Left ventricle myocardium superior (tissue), 1 donor: ENCODE data around the gene TNNC1. TPM values are rescaled to one million over a fixed set of nuclear protein-coding genes. Genes with fewer than 3 reads are reported as not detected.
A peak's percentile ranks its signal among the peaks of the same experiment; 100 is the strongest.

Experiments used
- ATAC-seq: fragments of 200-7000 bp; cut with Tn5 transposase; one replicate; pipeline ENCODE4 v1.9.1; 2020; ENCODE audit warnings: mild to moderate bottlenecking, moderate library complexity
- DNase-seq: peaks from one replicate; pipeline ENCODE4 v3.0.0-alpha.2; 2020
- intact Hi-C: fragments of 100-400 bp; cut with micrococcal nuclease; formaldehyde crosslinking; loops from one replicate; pipeline ENCODE4 v1.11.0; 2022
- total RNA-seq: library from RNA; stranded (reverse); fragmentation: NEBNext Ultra II Directional; extraction: Animal tissue kit (Norgen Biotek cat#: 25700); gene quantifications from one replicate; pipeline ENCODE4 v1.2.1, GENCODE V29; 2021
- donor health status: DM: no; HTN: yes; CAD: no; lungs with severe emphysema.

The TNNC1 gene
- total RNA-seq, 1 donor from 2014 or later: 8,945 TPM

- intact Hi-C loops: no loop called here
- ATAC-seq: no peak
- DNase-seq: no peak
Measured at GRCh38 chr3:52487050-52487787, 33.4 kb upstream of the TNNC1 start.

DNA sequence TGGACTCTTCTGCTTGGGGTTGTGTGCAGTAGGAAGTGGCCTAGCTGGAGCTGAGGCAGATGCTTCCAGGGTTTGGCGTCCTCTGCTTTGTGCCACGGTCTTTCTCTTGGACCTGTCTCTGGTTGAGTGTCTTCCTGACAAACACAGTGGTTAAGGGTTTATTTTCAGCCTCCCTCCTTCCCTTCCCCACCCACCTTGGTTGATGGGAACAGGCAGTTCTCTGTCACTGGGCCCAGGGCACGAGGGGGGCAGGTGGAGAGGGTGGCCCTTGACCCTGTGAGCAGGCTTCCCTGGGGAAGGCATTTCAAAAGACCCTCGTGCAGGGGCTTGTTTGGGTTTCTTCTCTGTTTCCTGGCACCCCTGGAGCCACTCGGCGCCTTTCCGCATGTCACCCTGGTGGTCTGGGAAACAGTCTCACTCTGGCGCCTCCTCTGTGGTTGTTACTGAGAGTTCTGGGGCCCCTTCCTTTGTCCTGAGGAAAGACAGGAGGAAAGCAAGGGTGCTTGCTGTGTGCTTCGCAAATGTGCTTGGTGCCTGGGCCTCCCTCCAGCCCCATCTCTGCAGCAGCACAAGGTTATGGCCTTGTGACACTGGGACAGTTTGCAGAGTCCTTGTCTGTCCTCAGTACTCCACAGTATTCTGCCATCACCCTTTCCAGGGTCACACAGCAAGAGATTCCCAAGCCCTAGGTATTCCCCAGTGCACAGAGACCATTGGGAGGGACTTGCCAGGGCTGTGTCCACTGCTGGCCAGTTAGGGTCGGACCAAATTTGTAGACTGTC is 31.0 kb upstream of the TNNC1 start:
- ATAC-seq (peak; percentile 58), DNase-seq (no peak)
- intact Hi-C loops: no loop called here

GRCh38 chr3:52483577-52484381 is 29.9 kb upstream of the TNNC1 start:
- ATAC-seq (peak; percentile 53), DNase-seq (no peak)
- intact Hi-C loops: no loop called here

DNA sequence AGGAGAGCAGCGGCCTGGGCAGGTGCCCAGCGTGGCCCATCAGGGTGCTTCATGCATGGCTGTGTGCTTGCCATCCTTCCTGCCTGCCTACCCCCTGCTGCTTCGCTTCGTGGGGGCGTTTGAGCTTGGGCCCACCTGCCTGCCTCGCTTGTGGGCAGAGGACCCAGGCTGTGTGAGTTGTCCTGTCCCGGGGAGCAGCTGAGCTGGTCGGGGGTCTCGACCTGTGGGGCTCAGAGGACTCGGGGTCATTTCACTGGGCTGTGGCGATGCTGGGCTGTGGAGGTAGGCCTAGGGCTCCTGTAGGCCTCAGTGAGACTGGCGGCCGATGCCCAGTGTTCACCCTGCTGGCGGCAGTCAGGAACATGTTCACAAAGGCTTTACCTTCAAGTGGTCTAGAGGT is 29.2 kb upstream of the TNNC1 start:
- DNase-seq (no peak), ATAC-seq (no peak)
- intact Hi-C loops: no loop called here

DNA sequence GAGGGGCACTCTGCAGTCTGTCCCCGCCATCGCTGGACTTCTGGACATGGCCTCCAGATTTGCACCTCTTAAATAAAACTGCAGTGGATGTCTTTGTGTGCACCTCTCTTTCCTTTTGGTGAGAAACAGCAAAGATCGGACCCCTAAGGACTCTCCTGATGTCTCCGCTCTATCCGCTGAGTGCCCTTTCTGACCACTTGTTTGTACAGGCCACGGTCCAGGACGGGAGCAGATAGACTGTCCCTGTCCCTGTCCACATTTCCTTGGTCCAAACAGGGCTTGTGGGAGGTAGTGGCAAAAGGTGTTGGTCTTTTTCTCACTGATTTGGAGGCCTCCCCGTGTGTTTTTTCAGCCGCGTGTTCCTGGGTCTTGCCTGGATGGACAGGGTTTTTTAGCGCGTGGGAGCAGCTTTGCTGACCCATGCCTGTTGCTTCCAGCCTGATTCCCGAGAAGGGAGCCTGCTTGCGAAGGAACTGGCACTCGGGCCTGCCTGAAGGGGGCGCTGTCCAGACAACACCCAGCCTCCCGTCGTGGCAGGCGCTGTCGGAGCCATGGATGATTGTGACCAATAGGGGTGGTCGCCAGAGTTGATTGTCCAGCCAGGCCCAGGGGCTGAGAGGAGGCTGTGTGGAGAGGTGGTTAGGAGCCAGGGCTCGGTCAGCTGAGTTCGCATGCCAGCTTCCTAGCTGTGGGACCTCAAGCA is 28.1 kb upstream of the TNNC1 start:
- intact Hi-C loops: no loop called here
- DNase-seq (no peak), ATAC-seq (no peak)

DNA sequence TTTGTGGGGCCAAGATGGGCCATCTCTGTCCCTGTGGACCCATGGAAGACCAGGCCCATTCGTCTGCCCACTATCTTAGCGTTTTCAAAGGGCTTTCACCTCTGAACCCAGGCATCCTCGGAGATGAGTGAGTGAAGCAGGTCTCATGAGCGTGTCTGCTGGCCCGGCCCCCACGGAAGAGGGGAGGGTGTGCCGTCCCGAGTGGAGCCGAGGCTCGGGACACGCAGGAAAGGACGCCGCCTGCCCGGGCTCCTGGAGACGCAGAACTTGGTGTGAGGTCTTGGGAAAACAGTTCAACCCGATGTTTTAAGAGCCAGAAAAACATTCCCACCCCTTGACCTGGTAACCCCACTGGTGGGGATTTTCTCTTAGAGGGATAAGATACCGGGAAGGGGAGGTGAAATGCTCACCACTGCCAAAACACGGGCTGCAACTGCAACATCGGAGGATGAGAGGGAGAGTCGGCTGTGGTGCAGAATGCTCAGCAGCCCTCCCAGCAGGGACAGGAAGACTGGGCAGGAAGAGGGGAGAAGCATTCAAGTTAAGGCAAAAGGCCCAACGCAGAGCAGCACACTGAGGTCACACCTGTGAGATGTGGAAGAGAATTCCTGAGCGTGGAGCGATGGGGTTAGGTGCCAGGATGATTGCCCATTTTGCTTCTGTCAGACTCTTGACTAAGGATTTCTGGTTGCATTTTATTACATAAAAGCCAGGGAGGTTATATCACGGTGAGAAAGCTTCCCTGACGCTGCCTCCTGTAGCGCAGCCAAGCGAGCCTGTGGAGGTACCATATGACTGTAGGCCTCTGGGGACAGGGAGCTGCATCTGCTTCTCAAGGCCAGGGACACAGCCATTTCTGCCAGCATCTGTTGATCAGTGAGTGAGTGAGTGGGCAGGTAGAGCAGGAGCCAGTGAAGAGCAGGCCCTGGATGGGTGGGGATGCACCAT is 27.2 kb upstream of the TNNC1 start:
- no peak for ATAC-seq
- DNase-seq: no peak
- intact Hi-C loops: no loop called here

- DNase-seq (peak; percentile 34), ATAC-seq (peak; percentile 9)
- intact Hi-C loops: no loop called here
Measured at GRCh38 chr3:52479877-52480575, 26.2 kb upstream of the TNNC1 start.

DNA sequence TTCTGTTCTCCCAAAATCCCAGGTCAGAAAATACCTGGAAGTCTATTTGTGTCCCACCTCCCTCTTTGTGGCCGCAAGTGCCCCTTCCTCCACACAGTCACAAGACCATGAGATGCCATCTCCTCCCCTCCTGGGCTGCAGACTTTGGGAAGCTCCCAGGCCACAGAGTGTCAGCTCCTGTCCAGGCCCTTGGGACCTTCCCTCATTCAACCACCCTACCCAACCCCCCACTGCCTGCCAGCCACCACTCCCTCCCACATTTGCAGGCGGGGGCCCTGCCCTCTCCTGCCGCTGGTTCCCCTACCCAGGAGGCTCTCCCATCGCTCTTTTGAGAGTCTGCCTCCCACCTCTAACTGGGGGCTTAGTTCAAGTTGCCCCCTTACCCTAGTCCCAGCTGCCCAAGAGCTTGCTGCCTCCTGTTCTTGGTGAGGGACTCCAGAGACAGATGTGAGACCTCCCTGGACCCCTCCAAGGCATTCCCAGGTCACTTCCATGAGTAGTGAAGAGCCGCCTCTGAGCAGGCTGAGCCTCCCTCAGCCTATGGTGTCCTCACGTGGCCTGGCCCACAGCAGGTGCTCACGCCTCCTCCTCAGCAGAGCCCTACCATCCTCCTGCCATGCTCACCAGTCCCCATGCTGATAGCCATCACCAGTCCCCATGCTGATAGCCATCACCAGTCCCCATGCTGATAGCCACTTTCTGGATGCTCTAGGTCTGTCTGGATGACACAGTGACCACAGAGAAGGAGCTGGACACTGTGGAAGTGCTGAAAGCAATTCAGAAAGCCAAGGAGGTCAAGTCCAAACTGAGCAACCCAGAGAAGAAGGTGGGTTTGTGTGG is 25.4 kb upstream of the TNNC1 start:
- DNase-seq (peak; percentile 19), ATAC-seq (no peak)
- intact Hi-C loops: no loop called here

DNA sequence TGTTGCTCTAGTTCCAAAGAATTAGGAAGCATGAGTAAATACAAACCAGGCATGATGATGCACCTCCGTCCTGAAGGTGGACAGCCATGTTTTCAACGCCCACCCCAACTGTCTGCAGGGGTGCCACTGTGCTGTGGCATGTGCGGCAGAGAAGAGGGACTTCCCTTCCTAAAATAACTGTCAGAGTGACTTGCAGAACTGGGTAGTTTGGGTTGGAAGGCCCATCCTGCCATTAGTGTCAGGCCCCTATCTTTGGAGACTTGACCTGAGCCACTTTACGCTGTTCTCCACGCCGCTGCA is 23.9 kb upstream of the TNNC1 start:
- DNase-seq (no peak), ATAC-seq (no peak)
- intact Hi-C loops: no loop called here

DNA sequence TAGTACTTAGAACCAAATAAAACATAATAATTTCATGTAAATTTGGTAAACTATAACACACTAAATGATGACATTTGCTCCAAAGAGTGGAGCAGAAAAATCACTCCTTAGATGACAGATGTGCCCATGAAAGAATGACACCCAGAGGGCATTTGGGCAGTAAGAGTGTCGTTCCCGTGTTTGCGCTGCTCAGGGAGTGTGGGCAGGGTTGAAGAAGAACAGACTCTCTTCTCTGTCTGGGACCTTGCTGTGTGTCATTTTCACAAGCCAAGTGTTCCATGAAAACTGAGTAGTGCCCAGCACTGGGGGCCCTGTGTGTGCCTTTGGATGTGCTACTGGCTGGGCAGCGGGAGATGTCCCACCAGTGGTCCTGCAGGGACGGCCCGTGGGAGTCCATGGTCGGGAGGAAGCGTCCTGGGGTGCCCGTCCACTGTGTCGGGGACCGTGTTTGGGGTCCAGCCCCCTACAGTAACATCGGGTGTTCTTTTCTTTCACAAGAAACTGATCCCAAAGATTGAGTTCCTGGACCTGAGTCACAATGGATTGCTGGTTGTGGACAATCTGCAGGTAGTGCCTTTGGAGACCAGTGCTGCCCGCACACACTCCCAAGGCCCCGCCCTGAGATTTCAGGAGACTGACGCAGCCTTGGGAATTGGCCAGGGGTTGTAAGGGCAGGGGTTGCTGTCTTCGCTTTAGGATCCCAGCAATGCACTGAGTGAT is 23.4 kb upstream of the TNNC1 start:
- intact Hi-C loops: no loop called here
- peak; percentile 23 for DNase-seq

DNA sequence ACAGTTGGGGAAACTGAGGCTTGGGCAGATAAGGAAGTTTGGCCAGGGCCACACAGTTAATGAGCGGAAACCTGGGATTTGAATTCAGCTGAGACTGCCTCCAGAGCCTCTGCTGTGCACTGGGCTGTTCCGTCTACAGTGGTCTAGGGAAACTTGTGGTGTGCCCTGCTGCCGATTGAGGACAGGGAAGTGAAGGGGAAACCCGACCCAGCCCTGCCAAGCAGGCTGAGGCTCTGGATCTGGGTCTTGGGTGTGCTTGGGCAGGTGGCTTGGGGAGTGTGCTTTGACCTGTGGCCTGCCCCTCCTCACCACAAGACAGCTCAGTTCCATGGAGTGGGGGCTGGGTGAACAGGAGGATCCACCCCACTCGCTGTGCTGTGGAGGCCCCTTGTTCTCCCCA is 19.2 kb upstream of the TNNC1 start:
- intact Hi-C loops: loop anchor here (5.0 kb wide), 1 partner anchor 64 kb away; the partner anchor contains the start of gene UQCC5
- ATAC-seq (peak; percentile 5), DNase-seq (peak; percentile 31)

More for the DNA sequence above, 23.4 kb upstream of the TNNC1 start:
- no peak for ATAC-seq

DNA sequence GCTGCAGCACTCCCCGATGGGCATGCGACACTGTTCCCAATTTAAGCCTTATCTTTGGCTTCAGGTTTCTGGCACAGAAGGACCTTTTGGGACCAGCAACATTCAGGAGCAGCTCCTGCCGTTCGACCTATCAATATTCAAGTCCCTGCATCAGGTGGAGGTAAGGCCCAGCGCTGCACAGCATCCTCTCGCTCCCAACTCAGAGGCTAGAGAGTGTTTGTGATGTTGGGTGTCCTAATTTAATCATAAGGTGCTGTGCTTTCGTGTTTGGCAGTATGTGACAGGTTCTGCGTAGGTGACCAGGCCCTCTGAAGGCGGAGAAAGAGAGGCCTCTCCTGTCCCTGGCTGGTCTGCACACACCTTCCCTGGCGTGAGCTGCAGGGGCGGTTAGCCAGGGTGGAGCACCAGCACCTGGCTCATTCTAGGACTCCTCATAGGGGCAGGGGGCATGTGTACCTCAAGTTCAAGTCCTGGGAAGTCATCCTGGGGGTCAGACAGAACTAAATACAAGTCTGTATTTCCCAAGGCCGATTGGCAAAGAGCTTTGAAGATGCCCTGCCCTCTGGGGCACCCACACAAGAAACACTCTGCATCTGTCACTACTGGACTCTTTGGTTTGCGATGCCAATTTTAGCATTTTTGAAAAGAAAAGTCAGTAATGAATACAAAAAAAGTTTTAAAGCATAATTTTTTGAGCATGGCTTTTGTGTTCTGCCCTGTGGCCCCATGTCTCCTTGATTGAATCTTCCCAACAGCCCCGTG is 18.6 kb upstream of the TNNC1 start:
- ATAC-seq (peak; percentile 2), DNase-seq (peak; percentile 16)
- intact Hi-C loops: loop anchor here (5.0 kb wide), 1 partner anchor 65 kb away; the partner anchor contains the start of gene UQCC5

DNA sequence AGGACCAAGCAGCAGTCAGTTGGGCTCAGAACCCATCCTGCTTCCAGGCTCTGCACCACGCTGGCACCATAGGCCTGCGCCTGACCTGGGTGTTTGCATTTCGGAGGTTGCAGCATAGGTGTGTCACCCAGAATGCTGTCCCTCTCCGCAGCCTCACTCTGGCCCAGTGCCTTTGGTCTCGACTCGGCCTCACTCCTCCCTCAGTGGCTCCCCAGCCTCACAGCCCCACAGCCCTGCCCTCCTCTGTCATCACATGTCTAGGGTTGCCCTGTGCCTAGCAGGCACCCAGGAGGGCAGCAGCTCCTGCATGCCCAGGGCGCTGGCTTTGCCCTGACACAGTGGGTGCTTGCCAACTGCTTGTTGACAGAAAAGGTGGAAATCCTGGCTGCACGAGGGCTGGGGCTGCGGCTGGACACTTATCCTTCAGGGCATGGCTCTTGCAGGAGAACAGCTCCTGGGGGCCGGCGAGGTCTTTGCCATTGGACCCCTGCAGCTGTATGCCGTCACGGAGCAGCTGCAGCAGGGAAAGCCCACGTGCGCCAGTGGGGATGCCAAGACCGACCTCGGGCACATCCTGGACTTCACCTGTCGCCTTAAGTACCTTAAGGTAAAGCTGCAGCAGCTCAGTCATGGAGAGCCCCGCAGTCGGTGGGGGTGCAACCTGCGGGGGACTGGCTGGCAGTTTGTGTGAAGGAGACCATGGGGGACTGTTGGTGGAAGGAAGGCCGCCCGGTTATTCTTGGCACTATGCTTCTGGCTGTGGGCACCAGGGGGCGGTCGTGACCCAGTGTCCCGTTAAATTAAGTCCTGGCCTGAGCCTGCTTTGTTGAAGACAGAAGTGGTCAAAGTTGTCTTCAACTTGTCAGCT is 17.8 kb upstream of the TNNC1 start:
- intact Hi-C loops: loop anchor here (5.0 kb wide), 1 partner anchor 66 kb away; the partner anchor contains the start of gene UQCC5
- DNase-seq (peak; percentile 89), ATAC-seq (peak; percentile 84)

DNA sequence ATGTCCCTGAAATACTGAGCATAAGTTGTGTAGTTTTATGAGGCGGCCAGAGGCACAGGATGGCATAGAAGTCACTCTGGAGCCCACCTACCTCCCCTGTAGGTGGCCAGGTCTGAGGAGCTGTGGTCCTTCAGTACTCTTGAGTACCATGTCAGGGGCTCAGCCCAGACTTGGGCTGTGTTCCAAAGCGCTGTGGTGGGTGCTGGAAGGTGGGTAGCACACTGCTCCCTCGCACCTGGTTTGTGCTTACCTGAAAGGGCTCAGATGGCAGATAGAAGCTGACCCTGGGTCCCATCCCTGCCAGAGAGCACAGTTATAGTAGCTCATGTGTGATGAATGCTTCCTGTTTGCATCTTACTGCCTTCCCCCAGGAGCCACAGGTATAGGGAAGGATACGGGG is 17.1 kb upstream of the TNNC1 start:
- no peak for ATAC-seq
- intact Hi-C loops: loop anchor here (5.0 kb wide), 1 partner anchor 66 kb away; the partner anchor contains the start of gene UQCC5
- DNase-seq: peak; percentile 17
